ENCODE measurements around the gene CALCR.
"Not testable (repeated sequence)": the region's sequence is repeated elsewhere in the genome, so short reads cannot be mapped to it uniquely, and the experiment has no call there.

The CALCR gene

DNA sequence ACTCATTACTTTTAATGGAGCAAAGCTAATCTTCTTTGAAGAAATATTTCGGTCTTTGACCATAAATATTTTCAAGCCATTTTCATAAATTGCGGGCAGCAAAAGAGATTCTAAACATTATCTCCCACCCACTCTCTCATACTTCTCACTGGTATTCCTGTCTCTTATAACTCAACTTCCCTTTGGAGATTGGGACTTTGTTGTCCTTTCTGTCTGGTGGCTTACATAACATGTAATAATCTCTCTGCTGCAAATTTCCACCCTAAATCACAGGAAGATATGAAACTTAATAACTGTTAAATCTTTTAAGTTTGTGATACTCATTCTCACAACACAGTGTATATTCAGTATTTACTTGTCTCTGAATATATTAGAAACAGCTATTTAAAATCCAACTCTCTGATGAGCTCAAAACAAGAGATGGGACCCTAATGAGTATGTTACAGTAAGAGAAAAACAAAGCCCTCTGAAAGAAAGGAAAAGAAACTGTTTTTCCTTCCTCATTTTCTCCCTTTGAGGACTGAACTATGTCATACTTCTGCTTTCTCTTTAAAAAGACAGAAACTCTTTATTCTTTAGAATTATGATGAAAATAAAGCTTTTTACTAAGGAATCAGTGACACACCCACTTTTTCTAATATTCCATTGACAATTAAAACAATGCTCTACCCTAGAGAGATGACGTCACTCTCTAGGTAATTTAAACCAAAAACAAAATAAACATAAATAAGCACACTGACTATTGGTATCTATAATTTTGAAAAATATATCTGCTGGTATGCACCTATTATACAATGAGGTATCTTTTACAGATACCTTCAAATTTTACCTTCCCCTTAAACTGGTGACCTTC lies 14.7 kb downstream of the CALCR start:
- DNase-seq = no peak

DNA sequence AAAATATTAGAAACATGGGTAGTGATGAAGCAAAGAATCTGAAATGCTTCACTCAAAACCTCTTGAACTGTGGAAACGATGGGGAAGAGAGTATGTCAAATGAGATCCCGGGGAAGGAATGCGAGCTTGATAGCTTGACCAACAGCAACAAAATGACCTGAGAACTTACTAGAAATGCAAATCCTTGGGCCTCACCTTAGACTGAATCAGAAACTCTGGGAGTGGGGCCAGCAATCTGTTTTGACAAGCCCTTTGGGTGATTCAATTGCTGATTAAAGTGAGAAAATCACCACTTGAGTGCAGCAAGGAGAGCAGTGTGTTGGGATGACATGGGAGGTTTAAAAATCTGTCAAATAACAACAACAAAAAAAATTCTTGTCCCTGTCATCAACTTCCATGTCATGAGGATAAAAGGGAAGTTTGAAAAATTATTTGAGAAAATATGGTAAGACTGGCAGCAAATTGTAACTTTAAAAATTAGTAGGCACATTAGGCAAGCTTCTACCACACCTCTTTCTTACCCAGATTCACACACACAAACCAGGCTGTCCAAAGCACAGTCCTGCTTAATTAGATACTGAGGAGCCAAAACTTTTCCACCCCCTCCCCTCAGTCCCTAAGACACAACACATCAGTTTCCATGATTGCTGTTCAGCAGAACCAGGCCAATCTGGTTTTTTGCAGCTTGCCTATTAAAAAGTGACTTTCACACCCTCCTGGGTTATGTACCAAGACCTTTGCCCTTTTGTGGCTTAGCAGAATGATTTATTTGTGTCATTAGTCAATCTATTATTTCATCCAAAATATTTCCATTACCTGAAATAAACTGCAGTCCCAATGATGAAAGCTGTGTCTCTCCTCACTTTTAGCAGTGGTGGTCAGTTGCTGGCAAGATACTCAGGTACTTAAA lies 15.6 kb downstream of the CALCR start:
- no peak for DNase-seq

DNA sequence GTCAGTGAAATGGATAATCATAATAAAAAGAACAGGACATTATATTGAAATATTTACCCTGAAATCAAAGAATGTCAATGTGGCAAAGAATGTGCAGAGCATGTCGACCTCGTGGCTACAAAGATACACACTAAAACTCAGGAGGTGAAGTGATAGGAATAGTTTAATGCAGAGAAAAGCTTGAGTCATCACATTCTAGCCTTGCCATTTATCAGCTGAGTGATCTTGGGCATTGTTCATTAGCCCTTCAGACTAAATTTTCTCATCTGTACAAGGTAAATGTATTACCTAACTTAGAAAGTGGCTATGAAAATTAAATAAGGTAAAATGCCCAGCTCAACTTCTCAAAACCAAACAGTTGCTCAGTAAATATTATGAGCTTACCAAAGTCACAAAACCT lies 22.6 kb downstream of the CALCR start:
- DNase-seq = no peak

DNA sequence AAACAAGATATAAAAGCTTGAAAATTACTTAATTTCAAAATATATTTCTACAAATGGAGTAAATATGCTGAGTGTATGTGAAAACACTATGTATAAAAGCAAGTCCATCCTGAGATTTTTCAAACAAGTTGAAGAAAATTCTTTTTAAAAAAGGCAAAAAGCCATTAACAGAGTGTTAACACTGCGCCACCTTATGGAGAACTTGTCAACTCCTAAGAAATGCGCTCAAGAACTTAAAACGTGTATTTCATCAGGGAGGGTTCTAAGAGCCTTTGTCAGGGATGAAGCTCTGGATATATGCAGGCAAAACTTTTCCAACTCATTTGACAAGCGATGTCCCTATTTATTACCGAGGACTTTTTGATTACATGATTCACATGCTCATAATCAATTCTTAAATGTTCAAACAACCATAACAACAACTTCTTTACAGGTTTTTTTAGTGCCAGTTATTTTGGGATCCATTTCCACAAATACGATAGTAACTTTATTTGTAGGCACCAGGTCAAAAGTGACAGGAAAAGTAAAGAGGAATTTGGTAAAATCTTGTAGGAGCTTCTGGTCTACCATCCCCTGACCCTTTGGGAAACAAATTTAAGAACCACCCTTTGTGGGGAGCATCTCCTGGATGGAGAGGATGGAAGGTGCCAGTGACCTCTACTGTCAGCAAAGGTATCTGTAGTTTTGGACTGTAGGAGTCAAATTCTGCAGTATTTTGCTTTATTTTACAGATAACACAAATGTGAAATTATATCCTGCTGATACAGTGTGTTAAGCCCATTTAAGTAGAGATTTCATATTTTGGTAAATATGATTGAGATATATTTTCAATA lies 23.2 kb downstream of the CALCR start:
- DNase-seq = peak; percentile 14

DNA sequence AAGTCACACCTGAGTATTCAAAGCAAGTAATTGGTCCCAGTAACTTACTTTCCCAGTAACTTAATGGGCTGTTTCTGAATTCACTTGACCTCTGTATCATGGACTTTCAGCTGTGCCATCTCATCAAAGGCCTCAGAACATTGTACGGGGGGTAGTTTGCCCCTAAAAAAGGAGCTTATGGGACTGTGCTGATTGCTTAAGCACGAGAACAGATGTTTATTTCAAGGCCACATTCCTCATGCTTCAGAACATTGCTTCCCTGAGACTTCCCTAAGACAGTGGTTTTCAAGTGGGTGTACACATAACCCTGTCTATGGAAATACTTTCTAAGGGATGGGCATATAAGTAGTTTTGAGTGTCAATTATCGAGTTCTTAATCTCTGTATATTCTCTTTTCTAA lies 26.8 kb downstream of the CALCR start:
- DNase-seq = no peak

DNA sequence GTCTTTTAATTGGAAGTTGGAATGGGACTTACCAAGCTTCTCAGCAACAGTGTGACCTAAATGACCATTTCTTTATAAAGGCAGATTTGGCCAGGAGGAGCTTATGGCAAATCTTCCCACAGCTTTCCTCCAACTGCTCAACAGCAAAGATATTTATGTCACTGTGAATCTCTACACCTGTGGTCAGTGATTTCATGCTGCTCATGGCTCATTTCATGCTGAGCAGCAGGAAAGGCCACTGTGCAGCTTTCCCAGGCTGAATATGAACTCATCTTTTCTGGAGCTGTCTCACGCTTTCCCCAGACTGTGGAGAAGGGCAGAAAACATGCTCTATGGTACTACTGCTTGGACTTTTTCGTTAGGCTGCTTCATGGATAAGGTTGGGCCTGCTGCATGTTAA lies 29.8 kb downstream of the CALCR start:
- no peak for DNase-seq

DNA sequence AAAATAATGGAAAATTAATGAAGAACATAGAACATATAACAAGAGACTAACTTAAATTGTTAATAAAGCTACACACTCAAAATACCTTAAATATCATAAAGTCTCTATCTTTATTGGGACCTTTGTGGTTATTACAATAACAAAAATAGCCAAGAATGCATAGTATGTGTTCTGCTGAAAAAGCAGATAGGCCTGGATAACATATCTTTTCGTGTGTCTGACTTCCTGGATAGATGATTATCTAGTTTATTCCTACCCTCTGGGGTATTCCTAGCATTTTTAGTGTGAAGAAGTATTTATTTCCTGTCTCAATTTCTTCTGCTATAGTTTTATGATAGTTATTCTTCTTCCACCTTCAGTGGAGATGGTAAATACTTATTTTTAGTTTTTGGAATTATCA lies 36.5 kb downstream of the CALCR start:
- DNase-seq = no peak

DNA sequence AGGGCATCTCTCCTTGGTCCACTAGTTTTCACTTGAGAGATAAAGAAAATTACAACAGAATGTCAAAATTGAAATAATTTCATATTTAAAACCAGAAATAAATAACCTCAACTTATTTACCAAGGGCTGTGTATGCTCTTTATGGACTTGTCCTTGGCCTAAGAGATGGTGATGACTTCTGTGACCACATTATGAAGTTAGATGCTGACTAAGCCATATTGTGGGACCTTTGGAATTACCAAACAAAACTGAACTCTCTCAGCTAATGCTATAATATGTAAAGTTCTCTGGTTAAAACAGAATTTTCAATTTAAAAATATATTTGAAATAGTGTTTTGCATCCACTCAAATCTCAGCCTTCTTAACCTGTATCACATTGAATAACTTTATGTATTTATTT lies 38.9 kb downstream of the CALCR start:
- no peak for DNase-seq

DNA sequence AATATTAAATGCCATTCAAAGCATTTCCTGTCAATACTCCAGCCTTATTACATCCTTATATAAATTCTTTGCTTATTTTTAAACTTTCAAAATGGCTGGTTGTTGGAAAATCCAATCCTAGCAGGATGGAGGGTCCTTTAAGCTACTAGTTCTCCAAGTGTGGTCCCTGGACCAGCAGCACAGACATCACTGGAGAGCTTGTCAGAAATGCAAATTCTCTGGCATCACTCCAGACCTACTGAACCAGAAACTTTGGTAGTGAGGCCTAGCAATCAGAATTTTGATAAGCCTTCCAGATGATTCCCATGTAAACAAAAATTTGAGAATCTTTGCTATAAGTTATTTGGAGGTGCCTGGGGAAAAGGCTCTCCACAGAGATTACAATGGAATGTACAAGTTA lies 43.8 kb downstream of the CALCR start:
- DNase-seq = peak; percentile 11

DNA sequence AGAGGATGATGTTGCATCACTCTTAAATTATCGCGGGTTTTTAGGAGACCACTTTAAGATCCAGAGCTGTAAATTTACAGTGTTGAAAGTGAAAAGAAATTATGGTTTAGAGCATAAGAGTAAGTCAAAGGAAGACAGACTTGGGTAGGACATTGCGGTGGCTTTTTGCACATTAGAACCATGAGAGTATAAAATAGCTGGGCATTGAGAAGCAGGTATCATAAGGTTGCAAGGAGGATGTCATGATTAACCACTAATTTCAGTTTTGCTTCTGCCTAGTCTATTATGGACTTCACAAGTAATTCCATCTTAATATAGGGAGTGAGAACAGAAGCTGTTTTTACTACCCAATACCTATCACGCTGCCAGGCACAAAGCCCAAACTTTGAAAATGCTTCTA lies 57.7 kb downstream of the CALCR start:
- no peak for DNase-seq

DNA sequence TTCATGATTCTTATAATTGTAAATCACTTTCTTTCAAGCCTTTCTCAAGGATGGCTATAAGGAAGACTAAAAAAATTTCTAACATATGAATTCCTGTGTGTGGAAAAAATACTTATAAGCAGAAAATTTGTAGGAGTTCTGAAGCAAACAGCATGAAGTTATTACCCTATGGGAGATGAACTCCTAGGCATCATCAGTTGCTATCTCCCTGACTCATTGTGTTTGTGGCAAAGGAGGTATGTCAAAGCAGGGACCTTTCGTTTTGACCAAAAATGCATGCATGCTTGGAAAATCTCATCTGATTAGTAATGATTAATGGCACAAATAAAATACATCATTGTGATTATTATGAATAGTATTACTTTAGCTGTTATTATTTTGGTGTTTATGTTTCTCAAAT lies 59.4 kb downstream of the CALCR start:
- no peak for DNase-seq

DNA sequence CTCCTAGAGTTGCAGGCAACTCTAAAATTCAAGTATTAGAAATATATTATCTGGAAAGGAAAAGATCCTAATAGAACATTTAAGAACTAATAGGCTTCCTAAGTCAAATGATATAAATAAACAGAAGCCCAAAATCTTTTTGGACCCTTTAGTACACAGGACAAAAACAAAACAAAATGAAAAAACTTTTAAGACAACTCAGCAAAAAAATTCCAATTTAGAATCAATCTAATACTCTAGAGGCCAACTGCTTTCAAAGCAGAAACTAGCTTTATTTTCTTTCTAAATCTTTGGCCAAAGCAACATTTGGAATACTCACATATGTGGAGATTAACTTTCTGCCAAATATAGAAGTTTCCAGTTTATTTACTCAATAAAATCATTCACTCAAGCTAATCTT lies 65.2 kb downstream of the CALCR start:
- DNase-seq = no peak

DNA sequence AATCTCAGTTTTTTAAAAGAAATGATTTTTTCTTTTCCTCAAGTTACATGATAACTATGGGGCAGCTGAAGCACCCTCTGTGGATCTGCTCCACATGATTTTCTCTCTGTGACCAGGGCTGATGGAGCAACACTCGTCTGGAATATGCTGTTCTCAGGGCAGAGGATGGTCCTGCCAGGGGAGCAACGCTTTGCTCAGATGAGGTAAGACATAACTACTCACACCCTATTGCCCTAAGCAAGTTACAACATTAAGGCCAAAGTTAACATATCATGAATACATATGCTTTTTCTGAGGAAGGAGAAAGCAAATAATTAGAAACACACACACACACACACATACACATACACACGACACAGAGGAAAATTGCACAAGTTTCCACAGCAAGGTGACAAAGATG lies 71.4 kb downstream of the CALCR start:
- DNase-seq = no peak

DNA sequence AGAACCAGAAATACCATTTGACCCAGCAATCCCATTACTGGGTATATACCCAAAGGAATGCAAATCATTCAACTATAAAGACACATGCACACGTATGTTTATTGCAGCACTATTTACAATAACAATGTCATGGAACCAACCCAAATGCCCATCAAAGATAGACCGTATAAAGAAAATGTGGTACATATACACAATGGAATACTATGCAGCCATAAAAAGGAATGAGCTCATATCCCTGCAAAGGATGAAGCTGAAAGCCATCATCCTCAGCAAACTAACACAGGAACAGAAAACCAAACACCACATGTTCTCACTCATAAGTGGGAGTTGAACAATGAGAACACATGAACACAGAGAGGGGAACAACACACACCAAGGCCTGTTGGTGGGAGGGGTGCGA lies 82.7 kb downstream of the CALCR start:
- DNase-seq = not testable (repeated sequence)

DNA sequence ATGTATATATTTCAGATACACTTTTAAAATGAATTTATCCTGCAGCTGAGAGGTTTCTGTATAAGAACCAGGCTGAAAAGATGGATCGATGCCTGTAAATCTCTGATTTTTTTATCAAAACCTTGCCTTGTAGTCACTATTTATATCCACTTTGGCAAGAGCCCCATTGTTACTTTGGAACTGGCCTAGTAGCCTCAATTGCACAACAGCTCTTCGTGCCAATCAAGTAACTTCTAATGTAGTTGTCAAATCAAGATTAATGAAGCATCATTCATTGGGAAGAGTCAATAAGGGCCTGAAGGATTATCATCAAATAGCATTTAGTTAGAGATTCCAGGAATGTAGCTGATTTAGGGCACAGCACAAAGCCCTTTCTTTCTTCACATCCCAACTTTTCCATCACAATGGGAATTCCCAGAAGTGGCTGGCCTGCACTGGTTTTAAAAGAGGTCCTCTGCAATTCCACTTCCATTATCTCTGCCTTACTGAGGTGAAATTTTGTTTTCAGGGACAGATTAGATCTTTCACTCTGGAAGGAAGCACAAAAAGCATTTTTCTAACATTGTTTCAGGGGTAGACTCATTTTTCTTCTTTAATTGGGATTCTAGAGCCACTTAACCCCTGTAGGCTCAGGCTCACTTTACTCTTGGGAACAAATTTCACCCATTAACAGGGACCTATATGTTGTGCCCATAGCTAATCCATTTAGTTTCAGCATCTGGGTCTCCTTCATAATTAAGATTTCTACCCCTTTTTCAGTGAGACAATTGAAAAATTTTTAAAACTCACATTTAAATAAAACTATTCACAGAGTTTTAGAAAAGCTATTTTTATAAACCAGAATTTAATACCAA lies 97.8 kb downstream of the CALCR start:
- DNase-seq = no peak

DNA sequence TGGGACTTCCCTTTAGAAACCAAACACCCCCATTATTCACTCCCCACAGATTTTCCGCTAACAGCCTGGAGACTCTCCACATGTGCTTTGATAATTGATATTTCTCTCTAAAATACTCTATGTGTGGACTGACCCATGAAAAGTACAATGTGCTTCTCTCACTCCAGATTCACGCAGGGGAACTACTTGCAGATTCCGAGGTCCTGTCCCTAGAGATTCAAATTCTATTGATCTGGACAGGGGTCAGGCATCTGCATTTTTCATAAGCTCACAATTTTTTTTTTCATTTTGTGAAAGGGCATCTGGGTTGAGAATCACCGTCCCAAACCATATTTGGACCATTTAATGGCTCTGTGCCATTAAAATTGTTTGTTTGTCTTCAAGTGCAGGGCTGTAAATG lies 98.7 kb downstream of the CALCR start:
- DNase-seq = no peak

DNA sequence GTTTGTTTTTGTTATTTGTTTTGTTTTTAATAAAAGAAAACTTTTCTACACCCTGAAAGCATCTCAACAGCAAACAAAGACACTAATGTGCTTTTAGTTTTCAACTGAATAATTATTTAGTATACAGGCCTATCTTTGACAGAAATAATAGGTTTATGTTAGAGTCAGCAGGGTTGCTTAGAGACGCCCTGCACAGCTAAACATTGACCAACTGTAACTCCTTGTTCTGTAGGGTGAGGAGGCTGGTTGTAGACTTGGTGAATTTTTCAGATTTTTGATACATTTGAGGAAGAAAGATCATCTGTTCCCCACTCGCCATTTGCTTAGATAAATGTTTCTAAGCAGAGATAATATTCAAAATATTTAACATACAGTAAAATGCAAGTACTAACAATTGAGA lies 103.1 kb downstream of the CALCR start:
- no peak for DNase-seq

DNA sequence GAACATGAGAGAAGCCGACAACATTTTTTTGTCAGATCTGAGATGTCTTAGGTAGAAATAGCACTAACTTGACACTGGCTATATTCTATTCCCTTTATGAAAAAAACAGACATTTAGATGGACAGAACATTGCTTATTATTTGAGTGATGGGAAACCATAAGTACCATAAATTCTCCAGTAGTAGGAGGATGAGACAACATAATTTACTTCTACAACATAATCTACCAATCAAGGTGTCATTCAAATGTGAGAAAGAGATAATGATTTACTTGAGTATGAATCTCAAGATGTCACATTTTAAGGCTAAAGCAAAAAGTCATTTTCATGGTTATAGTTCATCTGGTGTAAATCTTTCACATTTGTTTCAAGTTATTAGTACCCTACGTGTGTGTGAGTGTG lies 110.8 kb downstream of the CALCR start:
- DNase-seq = no peak

DNA sequence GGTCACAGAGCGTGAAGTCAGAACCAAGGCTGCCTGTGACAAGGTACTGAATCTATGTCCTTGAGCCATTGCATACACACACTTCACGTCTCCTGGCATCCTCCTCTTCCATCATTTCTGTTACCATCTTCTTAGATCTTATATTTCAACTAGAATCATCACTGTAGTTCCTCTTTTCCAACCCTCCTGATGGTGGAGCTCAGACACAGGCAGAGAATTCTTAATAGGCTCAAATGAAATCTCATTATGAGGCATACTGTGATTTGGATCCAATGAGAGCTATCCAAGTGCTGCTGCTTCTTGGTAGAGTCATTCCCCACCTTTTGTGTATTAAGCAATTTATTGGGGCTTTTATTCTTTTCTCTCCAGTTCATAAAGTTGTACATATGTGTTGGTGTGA lies 113.2 kb downstream of the CALCR start:
- DNase-seq = peak; percentile 55

DNA sequence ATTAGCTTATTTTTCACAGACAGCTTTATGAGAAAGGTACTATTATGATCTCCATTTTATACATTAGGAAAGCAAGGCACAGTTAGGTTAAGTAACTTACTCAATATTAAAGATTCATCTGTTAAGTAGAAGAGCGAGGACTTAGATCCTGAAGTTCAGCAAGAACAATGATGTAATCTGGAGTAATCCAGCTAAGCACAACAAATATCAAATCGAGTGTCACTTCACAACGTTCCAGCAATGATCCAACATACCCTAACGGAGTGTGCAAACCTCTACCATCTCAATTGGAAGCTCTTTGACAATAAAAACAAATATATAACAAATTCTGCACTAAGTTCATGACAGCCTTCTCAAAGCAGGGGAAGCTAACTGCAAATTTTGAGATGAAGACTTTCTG lies 121.3 kb downstream of the CALCR start:
- DNase-seq = no peak

DNA sequence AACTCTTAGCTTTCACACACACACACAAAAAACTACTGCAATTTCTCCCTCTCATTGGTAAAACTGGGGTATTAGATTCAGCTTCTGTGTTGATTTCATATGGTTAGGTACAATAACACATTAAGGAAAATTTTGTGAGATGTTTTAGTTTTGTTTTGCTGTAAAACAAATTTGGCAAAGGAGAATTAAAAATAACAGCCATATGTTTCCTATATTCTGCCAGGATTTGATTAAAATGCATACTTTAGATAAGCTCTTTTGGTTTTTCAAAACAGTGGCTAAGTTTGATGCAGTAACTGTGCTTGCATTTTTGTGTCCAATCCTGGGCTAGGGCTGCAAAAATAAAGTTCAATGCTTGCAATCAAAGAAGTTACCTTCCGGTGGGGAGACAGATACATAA lies 126.3 kb downstream of the CALCR start:
- DNase-seq = no peak

DNA sequence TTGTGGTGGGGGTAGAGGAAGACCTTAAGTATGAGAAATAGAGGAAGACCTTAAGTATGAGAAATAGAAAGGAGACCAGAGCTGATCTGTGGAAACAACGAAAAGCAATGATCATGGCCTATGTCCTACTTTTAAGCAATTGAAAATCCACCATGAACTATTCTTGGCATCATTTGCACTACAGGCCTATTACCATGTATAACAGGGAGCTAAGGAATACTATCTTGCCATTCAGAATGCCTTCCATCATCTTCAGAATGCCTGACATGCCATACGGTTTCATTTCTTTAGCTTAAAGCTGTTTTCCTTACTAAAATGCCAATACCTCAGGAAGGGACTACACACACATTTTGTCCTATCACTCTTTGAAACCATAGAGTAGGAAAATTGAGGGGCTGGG lies 127.0 kb downstream of the CALCR start:
- no peak for DNase-seq

All from NCI-H526 treated with DMSO at 0.1 percent for 48 hours (cell line).